ENCODE results near the gene CSTF3. TPM values are rescaled to one million over a fixed set of nuclear protein-coding genes. Genes with fewer than 3 reads are reported as not detected.

Gene CSTF3
- total and polyA plus RNA-seq, 9 of the 15 experiments (the other 6 are each of a cell fraction or from before 2014, with no cell fraction given): 37.0 to 111 (median 61.0) TPM

GRCh38 chr11:33089776-33090175, 71.5 kb downstream of the CSTF3 start:
- no TSS peak for BruUV-seq (replicated peaks)
- TF ChIP-seq SRSF3 (IDR thresholded peaks at IDR 0.05; ENCODE audit: insufficient read depth, low read length): no peak
- no peak for TF ChIP-seq ELK3 (CRISPR knock-in tag; IDR thresholded peaks at IDR 0.05)
- TF ChIP-seq EGR1 (conservative IDR thresholded peaks at IDR 0.05): no peak
- no peak for TF ChIP-seq MEF2D (tag; conservative IDR thresholded peaks at IDR 0.05; ENCODE audit: low read depth)
- TF ChIP-seq PCBP2 (IDR thresholded peaks at IDR 0.05; ENCODE audit: low read depth, low read length, poor library complexity, severe bottlenecking): no peak
- no peak for TF ChIP-seq ZNF449 (CRISPR knock-in tag; IDR thresholded peaks at IDR 0.05)
- TF ChIP-seq SRSF7 (optimal IDR thresholded peaks at IDR 0.05; ENCODE audit: low read depth, low read length): no peak
- TF ChIP-seq TAF9B (IDR thresholded peaks at IDR 0.05; ENCODE audit: partially characterized antibody): no peak

More at GRCh38 chr11:33089776-33090175, 71.5 kb downstream of the CSTF3 start:
- no peaks in the 10 kb centered on the region for H3K79me2 ChIP-seq (ENCODE audit: control insufficient read depth, insufficient read depth, low read length)
- DNase-seq (ENCODE audit: extremely low read depth in 1 of 4, low spot score in 3 of 4) (no peak), FAIRE-seq (no peak), ATAC-seq (no peak)
- H3K4me2 ChIP-seq (ENCODE audit: insufficient read depth, low read length): no peak overlapping the region
- no peaks in the 10 kb centered on the region for H3K27me3 ChIP-seq (ENCODE audit: control insufficient read depth in 2 of 2, insufficient read depth in 2 of 2, low read length in 2 of 2)
- no peak overlapping the region for H3K27ac ChIP-seq (ENCODE audit: extremely low read depth, low read depth, low read length)
- H3K4me1 ChIP-seq (replicated peaks in 1 of 2; ENCODE audit: control insufficient read depth in 2 of 2, insufficient read depth in 2 of 2, low read length in 2 of 2): no peaks in the 10 kb centered on the region
- intact Hi-C loops (cut with micrococcal nuclease) (loop anchor here (5.0 kb wide), 1 partner anchor 238 kb away; no protein-coding TSS in a partner anchor), in situ Hi-C loops (cut with MboI) (no loop called here)
- CTCF ChIA-PET (ENCODE audit: low intra/inter-chr PET ratio): no interaction called here
- H2AFZ ChIP-seq (ENCODE audit: low read depth, low read length): no peak overlapping the region
- POLR2A ChIA-PET: no interaction called here
- no peak overlapping the region for H3K9ac ChIP-seq (ENCODE audit: insufficient read depth in 1 of 2, low read depth in 2 of 2, low read length in 2 of 2)
- H3K9me1 ChIP-seq (ENCODE audit: control insufficient read depth, insufficient read depth, low read length): no peaks in the 10 kb centered on the region
- H3K9me3 ChIP-seq (replicated peaks; ENCODE audit: control insufficient read depth, insufficient read depth, low read depth, low read length): no peaks in the 10 kb centered on the region
- H3K4me3 ChIP-seq: no peak overlapping the region
- peaks cover 41% of the 10 kb centered on the region for H3K36me3 ChIP-seq (ENCODE audit: control insufficient read depth, insufficient read depth, low read length)
- H4K20me1 ChIP-seq (replicated peaks; ENCODE audit: control insufficient read depth, insufficient read depth, low read length): no peaks in the 10 kb centered on the region
